ENCODE measurements around the gene CMIP. TPM values are rescaled to one million over a fixed set of nuclear protein-coding genes. Genes with fewer than 3 reads are reported as not detected.

The CMIP gene
- total RNA-seq, 1 experiment from 2014 or later, result 25.7 TPM

GRCh38 chr16:81618661-81619060 is 174.1 kb downstream of the CMIP start:
- intact Hi-C loops (cut with micrococcal nuclease), result no loop called here
- H3K9me2 ChIP-seq (replicated peaks; ENCODE audit: low read length), result no peaks in the 10 kb centered on the region
- no peak overlapping the region for H3K27ac ChIP-seq (ENCODE audit: low read length)
- H3K4me1 ChIP-seq (ENCODE audit: insufficient read depth, low read length), result no peaks in the 10 kb centered on the region
- H3K9me3 ChIP-seq (ENCODE audit: low read length), result no peaks in the 10 kb centered on the region
- no peak overlapping the region for H3K4me3 ChIP-seq (ENCODE audit: low read length)
- ChIA-PET CTCF (no interaction called here), POLR2A (ENCODE audit: unreplicated experiment) (no interaction called here)
- H3K9ac ChIP-seq (ENCODE audit: low read length), result no peak overlapping the region
- TF ChIP-seq EZH2phosphoT487 (IDR thresholded peaks at IDR 0.05; ENCODE audit: borderline replicate concordance, low read length) (no peak), CTCF (conservative IDR thresholded peaks at IDR 0.05; ENCODE audit: low read depth, low read length) (no peak), EZH2 (IDR thresholded peaks at IDR 0.05; ENCODE audit: low read length, unreplicated experiment) (no peak)
- peaks cover 11% of the 10 kb centered on the region; the same call in 1 of the 2 replicates for H3K36me3 ChIP-seq (ENCODE audit: low read depth, low read length)
- no peak overlapping the region for H3K4me2 ChIP-seq (ENCODE audit: low read length)
- BruUV-seq (replicated peaks), result no TSS peak
- ATAC-seq (no peak), DNase-seq (no peak)
- no peaks in the 10 kb centered on the region for H3F3A ChIP-seq (ENCODE audit: low read length, unreplicated experiment)
- H4K20me1 ChIP-seq (ENCODE audit: low read length), result no peaks in the 10 kb centered on the region
- peaks cover 50% of the 10 kb centered on the region for H3K79me2 ChIP-seq (ENCODE audit: low read length)
- no peak overlapping the region for H2AFZ ChIP-seq (ENCODE audit: low read length)
- no peaks in the 10 kb centered on the region for H3K27me3 ChIP-seq (ENCODE audit: low read length)

GRCh38 chr16:81620029-81620428 is 175.4 kb downstream of the CMIP start:
- H3K79me2 ChIP-seq (ENCODE audit: low read length), result peaks cover 50% of the 10 kb centered on the region
- H3F3A ChIP-seq (ENCODE audit: low read length, unreplicated experiment), result no peaks in the 10 kb centered on the region
- no peak for DNase-seq
- peaks cover 18% of the 10 kb centered on the region; the same call in 1 of the 2 replicates for H3K36me3 ChIP-seq (ENCODE audit: low read depth, low read length)
- H3K27ac ChIP-seq (ENCODE audit: low read length), result no peak overlapping the region
- no peak overlapping the region for H3K4me2 ChIP-seq (ENCODE audit: low read length)
- H3K4me1 ChIP-seq (ENCODE audit: insufficient read depth, low read length), result peaks cover 4% of the 10 kb centered on the region
- TF ChIP-seq EZH2 (IDR thresholded peaks at IDR 0.05; ENCODE audit: low read length, unreplicated experiment) (no peak), EZH2phosphoT487 (IDR thresholded peaks at IDR 0.05; ENCODE audit: borderline replicate concordance, low read length) (no peak), CTCF (conservative IDR thresholded peaks at IDR 0.05; ENCODE audit: low read depth, low read length) (no peak)
- H2AFZ ChIP-seq (ENCODE audit: low read length), result no peak overlapping the region
- no peaks in the 10 kb centered on the region for H3K9me3 ChIP-seq (ENCODE audit: low read length)
- intact Hi-C loops (cut with micrococcal nuclease), result loop anchor here (5.0 kb wide), 1 partner anchor 218 kb away; no protein-coding TSS in a partner anchor
- POLR2A ChIA-PET (ENCODE audit: unreplicated experiment), result no interaction called here
- no peaks in the 10 kb centered on the region for H3K9me2 ChIP-seq (replicated peaks; ENCODE audit: low read length)
- no peaks in the 10 kb centered on the region for H3K27me3 ChIP-seq (ENCODE audit: low read length)
- no peak overlapping the region for H3K9ac ChIP-seq (ENCODE audit: low read length)
- H3K4me3 ChIP-seq (ENCODE audit: low read length), result no peak overlapping the region
- CTCF ChIA-PET, result no interaction called here
- no TSS peak for BruUV-seq (replicated peaks)
- no peak for ATAC-seq
- H4K20me1 ChIP-seq (ENCODE audit: low read length), result no peaks in the 10 kb centered on the region

GRCh38 chr16:81620796-81621195 is 176.2 kb downstream of the CMIP start:
- POLR2A ChIA-PET (ENCODE audit: unreplicated experiment), result no interaction called here
- Histone ChIP-seq H3K4me1 (ENCODE audit: insufficient read depth, low read length) (peaks cover 12% of the 10 kb centered on the region), H3K9me3 (ENCODE audit: low read length) (no peaks in the 10 kb centered on the region), H3K9ac (ENCODE audit: low read length) (no peak overlapping the region), H3K27me3 (ENCODE audit: low read length) (no peaks in the 10 kb centered on the region), H4K20me1 (ENCODE audit: low read length) (no peaks in the 10 kb centered on the region), H2AFZ (ENCODE audit: low read length) (no peak overlapping the region), H3K36me3 (ENCODE audit: low read depth, low read length) (peaks cover 18% of the 10 kb centered on the region; the same call in 1 of the 2 replicates), H3K79me2 (ENCODE audit: low read length) (peaks cover 51% of the 10 kb centered on the region), H3K27ac (ENCODE audit: low read length) (no peak overlapping the region), H3K4me2 (ENCODE audit: low read length) (no peak overlapping the region), H3F3A (ENCODE audit: low read length, unreplicated experiment) (no peaks in the 10 kb centered on the region), H3K9me2 (replicated peaks; ENCODE audit: low read length) (no peaks in the 10 kb centered on the region), H3K4me3 (ENCODE audit: low read length) (no peak overlapping the region)
- TF ChIP-seq CTCF (conservative IDR thresholded peaks at IDR 0.05; ENCODE audit: low read depth, low read length), result no peak
- TF ChIP-seq EZH2phosphoT487 (IDR thresholded peaks at IDR 0.05; ENCODE audit: borderline replicate concordance, low read length), result no peak
- no peak for TF ChIP-seq EZH2 (IDR thresholded peaks at IDR 0.05; ENCODE audit: low read length, unreplicated experiment)
- ATAC-seq, result no peak
- no peak for DNase-seq
- intact Hi-C loops (cut with micrococcal nuclease), result loop anchor here (5.0 kb wide), 1 partner anchor 218 kb away; no protein-coding TSS in a partner anchor
- BruUV-seq (replicated peaks), result no TSS peak
- CTCF ChIA-PET, result no interaction called here
